ENCODE data around the gene BEND6. TPM values are rescaled to one million over a fixed set of nuclear protein-coding genes. Genes with fewer than 3 reads are reported as not detected.

The BEND6 gene
- total RNA-seq, 1 donor from 2014 or later: 1.5 TPM

DNA sequence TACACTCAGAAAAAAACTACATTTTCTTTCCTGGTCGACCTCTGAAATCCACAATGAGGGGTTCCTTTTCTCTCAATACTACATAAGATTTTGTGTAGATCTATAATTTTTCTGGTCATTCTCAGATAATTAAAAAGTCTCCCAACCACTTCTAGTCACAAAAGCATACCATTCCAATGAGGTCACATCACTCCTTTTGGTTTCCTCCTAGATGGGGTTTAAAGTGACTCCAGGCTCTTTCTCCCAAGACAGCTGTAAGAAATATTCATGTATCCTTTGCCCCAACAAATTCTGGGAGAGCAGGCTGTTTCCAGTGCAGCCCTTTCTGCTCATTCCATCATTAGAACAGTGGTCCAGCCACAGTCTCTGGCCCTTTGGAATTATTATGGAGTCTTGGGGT lies 43.1 kb upstream of the BEND6 start:
- H3K4me1 ChIP-seq: no peaks in the 10 kb centered on the region
- TF ChIP-seq, protein P1, sequence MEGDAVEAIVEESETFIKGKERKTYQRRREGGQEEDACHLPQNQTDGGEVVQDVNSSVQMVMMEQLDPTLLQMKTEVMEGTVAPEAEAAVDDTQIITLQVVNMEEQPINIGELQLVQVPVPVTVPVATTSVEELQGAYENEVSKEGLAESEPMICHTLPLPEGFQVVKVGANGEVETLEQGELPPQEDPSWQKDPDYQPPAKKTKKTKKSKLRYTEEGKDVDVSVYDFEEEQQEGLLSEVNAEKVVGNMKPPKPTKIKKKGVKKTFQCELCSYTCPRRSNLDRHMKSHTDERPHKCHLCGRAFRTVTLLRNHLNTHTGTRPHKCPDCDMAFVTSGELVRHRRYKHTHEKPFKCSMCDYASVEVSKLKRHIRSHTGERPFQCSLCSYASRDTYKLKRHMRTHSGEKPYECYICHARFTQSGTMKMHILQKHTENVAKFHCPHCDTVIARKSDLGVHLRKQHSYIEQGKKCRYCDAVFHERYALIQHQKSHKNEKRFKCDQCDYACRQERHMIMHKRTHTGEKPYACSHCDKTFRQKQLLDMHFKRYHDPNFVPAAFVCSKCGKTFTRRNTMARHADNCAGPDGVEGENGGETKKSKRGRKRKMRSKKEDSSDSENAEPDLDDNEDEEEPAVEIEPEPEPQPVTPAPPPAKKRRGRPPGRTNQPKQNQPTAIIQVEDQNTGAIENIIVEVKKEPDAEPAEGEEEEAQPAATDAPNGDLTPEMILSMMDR (IDR thresholded peaks at IDR 0.05): no peak
- TF ChIP-seq POLR2A (IDR thresholded peaks at IDR 0.05) (no peak), POLR2AphosphoS5 (IDR thresholded peaks at IDR 0.05; ENCODE audit: insufficient read depth in 1 of 2, low read depth in 1 of 2) (no peak)
- H3K4me3 ChIP-seq: no peak overlapping the region
- no peaks in the 10 kb centered on the region for H3K27me3 ChIP-seq
- no peak overlapping the region for H3K27ac ChIP-seq
- no peaks in the 10 kb centered on the region for H3K36me3 ChIP-seq
- intact Hi-C loops (cut with DNase I): no loop called here
- no peak for DNase-seq (ENCODE audit: extremely low spot score in 2 of 2)
- no peaks in the 10 kb centered on the region for H3K9me3 ChIP-seq

DNA sequence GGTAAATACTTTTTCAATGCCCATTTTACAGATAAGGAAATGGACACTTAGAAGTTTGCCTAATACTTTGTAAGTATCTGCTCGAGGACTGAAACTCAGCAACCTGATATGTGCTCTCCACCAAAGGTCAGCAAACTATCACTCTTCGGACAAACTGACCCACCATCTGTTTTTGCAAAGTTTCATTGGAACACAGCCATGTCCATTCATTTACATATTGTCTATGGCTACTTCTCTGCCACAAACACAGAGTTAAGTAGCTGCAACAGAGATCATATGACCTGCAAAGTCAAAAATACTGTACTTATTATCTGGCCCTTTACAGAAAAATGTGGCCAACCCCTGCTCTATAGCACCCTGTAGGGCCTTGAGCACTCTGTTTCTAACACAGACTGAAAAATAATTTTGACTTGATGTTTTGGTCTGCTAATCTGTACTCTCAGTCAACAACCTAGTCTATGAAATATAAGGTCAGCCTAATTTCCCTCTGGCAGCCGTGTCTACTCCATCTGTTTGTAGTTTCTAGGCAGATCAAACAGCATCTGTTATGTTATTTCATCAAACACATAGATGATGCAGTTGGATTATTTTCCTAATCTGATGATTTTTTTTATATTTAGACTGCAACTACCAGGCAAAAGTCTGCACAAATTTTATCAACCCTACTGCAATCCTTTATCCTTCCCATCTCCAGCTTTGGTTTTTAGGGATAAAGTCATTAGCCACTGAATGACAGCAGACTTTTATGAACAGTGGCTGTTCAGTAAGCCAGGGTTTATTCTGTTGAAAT lies 41.4 kb upstream of the BEND6 start:
- H3K4me1 ChIP-seq: no peaks in the 10 kb centered on the region
- H3K9me3 ChIP-seq: no peaks in the 10 kb centered on the region
- no peaks in the 10 kb centered on the region for H3K27me3 ChIP-seq
- no peak overlapping the region for H3K4me3 ChIP-seq
- intact Hi-C loops (cut with DNase I): no loop called here
- no peak for TF ChIP-seq POLR2AphosphoS5 (IDR thresholded peaks at IDR 0.05; ENCODE audit: insufficient read depth in 1 of 2, low read depth in 1 of 2)
- TF ChIP-seq, protein P1 (IDR thresholded peaks at IDR 0.05): no peak
- no peak for TF ChIP-seq POLR2A (IDR thresholded peaks at IDR 0.05)
- peak overlapping the region; percentile 11 for H3K27ac ChIP-seq
- H3K36me3 ChIP-seq: no peaks in the 10 kb centered on the region
- DNase-seq (ENCODE audit: extremely low spot score in 2 of 2): no peak

DNA sequence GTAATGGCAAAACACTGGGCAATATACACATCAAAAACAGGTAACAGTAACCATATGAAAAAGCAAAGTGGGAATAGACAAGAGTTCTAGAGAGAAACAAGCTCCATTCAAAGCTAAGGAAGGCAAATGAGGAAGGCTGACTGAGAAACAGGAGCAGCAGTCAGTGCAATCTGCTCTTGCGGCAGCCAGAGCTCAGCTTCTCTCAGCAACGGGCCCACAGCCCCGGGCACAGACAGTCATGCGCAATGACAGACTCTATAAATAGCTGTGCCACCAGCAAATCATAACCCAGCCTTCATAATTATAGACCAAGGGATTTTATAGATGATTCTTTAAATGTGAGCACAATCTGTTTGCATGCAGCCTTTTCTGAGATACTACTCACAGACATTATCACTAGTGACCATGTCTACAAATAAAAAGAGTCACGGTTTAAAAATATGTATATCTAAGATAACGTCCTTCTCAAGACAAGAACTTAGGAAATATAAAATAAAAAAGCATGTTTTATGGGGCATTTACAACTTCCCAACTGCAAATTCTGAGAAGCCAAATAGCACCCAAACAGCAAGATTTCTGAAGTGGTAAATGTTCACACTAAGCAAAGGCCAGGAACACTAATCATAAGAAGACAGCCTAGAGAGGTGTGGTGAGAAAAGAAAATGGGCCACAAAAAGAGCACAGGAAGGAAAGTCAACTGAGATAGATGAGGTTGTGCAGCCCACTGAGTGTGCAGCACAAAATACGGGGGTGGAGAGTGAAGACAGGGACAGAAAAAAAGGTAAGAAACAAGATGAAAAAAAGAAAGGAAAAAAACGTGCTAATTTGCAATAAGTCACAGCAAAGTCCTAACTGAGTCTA lies 39.9 kb upstream of the BEND6 start:
- no peaks in the 10 kb centered on the region for H3K27me3 ChIP-seq
- H3K27ac ChIP-seq: no peak overlapping the region
- no peak overlapping the region for H3K4me3 ChIP-seq
- no peaks in the 10 kb centered on the region for H3K9me3 ChIP-seq
- no peaks in the 10 kb centered on the region for H3K36me3 ChIP-seq
- TF ChIP-seq, protein P1 (IDR thresholded peaks at IDR 0.05): no peak
- no peak for TF ChIP-seq POLR2AphosphoS5 (IDR thresholded peaks at IDR 0.05; ENCODE audit: insufficient read depth in 1 of 2, low read depth in 1 of 2)
- TF ChIP-seq POLR2A (IDR thresholded peaks at IDR 0.05): no peak
- no peak for DNase-seq (ENCODE audit: extremely low spot score in 2 of 2)
- no peaks in the 10 kb centered on the region for H3K4me1 ChIP-seq
- intact Hi-C loops (cut with DNase I): no loop called here

DNA sequence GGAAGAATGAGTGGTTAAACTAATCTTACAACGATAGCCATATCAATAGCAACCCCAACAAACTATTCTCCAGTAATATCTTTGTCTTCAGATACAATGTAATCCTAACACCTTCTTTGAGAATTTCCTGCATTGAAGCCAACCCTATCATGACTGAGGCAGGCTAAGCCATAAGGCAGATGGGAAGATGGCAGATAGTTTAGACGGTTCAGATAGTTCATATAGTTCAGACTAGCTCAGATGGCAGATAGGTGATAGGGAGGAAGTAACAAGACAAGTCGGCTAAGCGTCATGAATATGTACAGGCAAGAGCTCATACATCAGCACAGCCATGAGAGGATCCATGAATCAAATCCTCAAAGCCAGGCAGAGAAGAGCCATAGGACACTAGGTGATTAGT lies 39.1 kb upstream of the BEND6 start:
- Histone ChIP-seq H3K4me1 (no peaks in the 10 kb centered on the region), H3K4me3 (no peak overlapping the region), H3K9me3 (no peaks in the 10 kb centered on the region), H3K27ac (no peak overlapping the region), H3K36me3 (no peaks in the 10 kb centered on the region), H3K27me3 (no peaks in the 10 kb centered on the region)
- intact Hi-C loops (cut with DNase I): no loop called here
- DNase-seq (ENCODE audit: extremely low spot score in 2 of 2): no peak
- TF ChIP-seq, protein P1 (IDR thresholded peaks at IDR 0.05): no peak
- TF ChIP-seq POLR2A (IDR thresholded peaks at IDR 0.05) (no peak), POLR2AphosphoS5 (IDR thresholded peaks at IDR 0.05; ENCODE audit: insufficient read depth in 1 of 2, low read depth in 1 of 2) (no peak)

All from vagina (tissue), 2 donors.